GM19025 (cell line): Measurements from ENCODE around the gene EIPR1.
"Not testable (repeated sequence)": the region's sequence is repeated elsewhere in the genome, so short reads cannot be mapped to it uniquely, and the experiment has no call there.

Source experiments
- ATAC-seq: cut with Tn5 transposase; IDR thresholded peaks from one replicate; pipeline ENCODE4 v1.9.1; 2021; ENCODE audit warnings: mild to moderate bottlenecking, low read depth, moderate library complexity; ENCODE audit not compliant: unreplicated experiment

EIPR1 gene

GRCh38 chr2:3404349-3404894 lies 26.8 kb upstream of the EIPR1 start:
- ATAC-seq, result no peak

GRCh38 chr2:3403587-3404334 lies 26.1 kb upstream of the EIPR1 start:
- peak; percentile 98 for ATAC-seq

- no peak for ATAC-seq
Observed at GRCh38 chr2:3399829-3400228, 22.2 kb upstream of the EIPR1 start.

GRCh38 chr2:3399381-3399780 lies 21.8 kb upstream of the EIPR1 start:
- ATAC-seq, result no peak

- no peak for ATAC-seq
Observed at GRCh38 chr2:3398857-3399256, 21.2 kb upstream of the EIPR1 start.

GRCh38 chr2:3396920-3397559 lies 19.4 kb upstream of the EIPR1 start:
- ATAC-seq, result peak; percentile 80

GRCh38 chr2:3392216-3392615 lies 14.6 kb upstream of the EIPR1 start:
- no peak for ATAC-seq

GRCh38 chr2:3390041-3390440 lies 12.4 kb upstream of the EIPR1 start:
- ATAC-seq, result no peak

- ATAC-seq, result no peak
Observed at GRCh38 chr2:3389193-3389592, 11.6 kb upstream of the EIPR1 start.

- ATAC-seq, result no peak
Observed at GRCh38 chr2:3388412-3388738, 10.8 kb upstream of the EIPR1 start.

GRCh38 chr2:3387644-3388411 lies 10.2 kb upstream of the EIPR1 start:
- ATAC-seq, result no peak

- ATAC-seq, result no peak
Observed at GRCh38 chr2:3387011-3387410, 9.4 kb upstream of the EIPR1 start.

GRCh38 chr2:3386448-3386958 lies 8.9 kb upstream of the EIPR1 start:
- ATAC-seq, result no peak

GRCh38 chr2:3379647-3380534 lies 2.3 kb upstream of the EIPR1 start, which contains the start of gene TRAPPC12:
Gene TRAPPC12 (plus strand): TSS chr2:3379694. CDS start chr2:3387624, 7,930 bp downstream.
- peak; percentile 71 for ATAC-seq

GRCh38 chr2:3379339-3379646 lies 1.7 kb upstream of the EIPR1 start:
- no peak for ATAC-seq

GRCh38 chr2:3377279-3377611 lies 373 bp downstream of the EIPR1 start:
- peak; percentile 0 for ATAC-seq

GRCh38 chr2:3376821-3377220 lies 797 bp downstream of the EIPR1 start:
- no peak for ATAC-seq

- not testable (repeated sequence) for ATAC-seq
Observed at GRCh38 chr2:3369340-3370181, 8.1 kb downstream of the EIPR1 start.

GRCh38 chr2:3368261-3368722 lies 9.3 kb downstream of the EIPR1 start:
- ATAC-seq, result no peak
